GM19468 (cell line): ENCODE data around the gene TRIM54.
"Not testable (repeated sequence)": the region's sequence is repeated elsewhere in the genome, so short reads cannot be mapped to it uniquely, and the experiment has no call there.

ENCODE experiments used
- ATAC-seq: cut with Tn5 transposase; IDR thresholded peaks from one replicate; pipeline ENCODE4 v1.9.1; 2021; ENCODE audit warnings: mild to moderate bottlenecking, moderate library complexity, moderate number of reproducible peaks; ENCODE audit not compliant: unreplicated experiment; ENCODE audit errors: extremely low read depth

The TRIM54 gene

GRCh38 chr2:27351802-27352598 is 69.8 kb downstream of the TRIM54 start:
- ATAC-seq: no peak

- not testable (repeated sequence) for ATAC-seq
Measured at GRCh38 chr2:27353386-27353761, 71.1 kb downstream of the TRIM54 start.

GRCh38 chr2:27353762-27354596 is 71.8 kb downstream of the TRIM54 start:
- ATAC-seq: no peak

GRCh38 chr2:27354597-27354927 is 72.3 kb downstream of the TRIM54 start:
- ATAC-seq: no peak

- ATAC-seq: no peak
Measured at GRCh38 chr2:27356056-27356381, 73.8 kb downstream of the TRIM54 start.

GRCh38 chr2:27356382-27357181 is 74.4 kb downstream of the TRIM54 start, which contains the start of gene GTF3C2:
GTF3C2 (minus strand) TSS chr2:27356764; CDS start chr2:27343554, 13,210 bp downstream.
- peak; percentile 60 for ATAC-seq
